Kidney glomerular epithelial cell (primary cell): ENCODE results near the gene LATS2.
"Not testable (repeated sequence)": the region's sequence is repeated elsewhere in the genome, so short reads cannot be mapped to it uniquely, and the experiment has no call there.

Experiments
- DNase-seq: peaks from one replicate; lab custom pipeline; 2025; lab: John Stamatoyannopoulos, UW

Gene LATS2

GRCh38 chr13:21075379-21076249, 14.2 kb upstream of the LATS2 start:
- no peak for DNase-seq

GRCh38 chr13:21075011-21075378, 13.6 kb upstream of the LATS2 start:
- DNase-seq: no peak

- DNase-seq: no peak
Measured at GRCh38 chr13:21074546-21074945, 13.2 kb upstream of the LATS2 start.

GRCh38 chr13:21071924-21072323, 10.5 kb upstream of the LATS2 start:
- no peak for DNase-seq

- no peak for DNase-seq
Measured at GRCh38 chr13:21071015-21071414, 9.6 kb upstream of the LATS2 start.

GRCh38 chr13:21069561-21070004, 8.2 kb upstream of the LATS2 start:
- peak; percentile 73 for DNase-seq

- DNase-seq: no peak
Measured at GRCh38 chr13:21067848-21068247, 6.5 kb upstream of the LATS2 start.

- DNase-seq: no peak
Measured at GRCh38 chr13:21066946-21067345, 5.6 kb upstream of the LATS2 start.

- no peak for DNase-seq
Measured at GRCh38 chr13:21065686-21066085, 4.3 kb upstream of the LATS2 start.

GRCh38 chr13:21063031-21063430, 1.6 kb upstream of the LATS2 start:
- no peak for DNase-seq

- DNase-seq: no peak
Measured at GRCh38 chr13:21060338-21061028, 903 bp downstream of the LATS2 start.

- peak; percentile 32 for DNase-seq
Measured at GRCh38 chr13:21059641-21060337, 1.6 kb downstream of the LATS2 start.

GRCh38 chr13:21058361-21058760, 3.0 kb downstream of the LATS2 start:
- no peak for DNase-seq

- no peak for DNase-seq
Measured at GRCh38 chr13:21055511-21056045, 5.8 kb downstream of the LATS2 start.

- no peak for DNase-seq
Measured at GRCh38 chr13:21055016-21055415, 6.4 kb downstream of the LATS2 start.

GRCh38 chr13:21054313-21054712, 7.1 kb downstream of the LATS2 start:
- no peak for DNase-seq

- DNase-seq: no peak
Measured at GRCh38 chr13:21053231-21053630, 8.2 kb downstream of the LATS2 start.

- no peak for DNase-seq
Measured at GRCh38 chr13:21051675-21052074, 9.7 kb downstream of the LATS2 start.

GRCh38 chr13:21050288-21051197, 10.8 kb downstream of the LATS2 start:
- no peak for DNase-seq

GRCh38 chr13:21049731-21050130, 11.7 kb downstream of the LATS2 start:
- not testable (repeated sequence) for DNase-seq
